Adrenal gland (tissue), 12 donors: Measurements from ENCODE around the gene TMEM242. TPM values are rescaled to one million over a fixed set of nuclear protein-coding genes. Genes with fewer than 3 reads are reported as not detected.

Experiments
- DNase-seq, 7 donors: peaks; one replicate each; pipeline ENCODE4 v3.0.0-alpha.2; 2019 to 2020
- H3K27ac ChIP-seq, 5 donors: fragments of 200-600 bp; sonication (generic) in 4 of 5; 1 replicate in 3 of 5; 2 replicates in 2 of 5; pipeline versions ENCODE4 v1.5.1 to v1.8.0; 2016 to 2020; ENCODE audit warnings: mild to moderate bottlenecking in 1 of 5
- H3K27me3 ChIP-seq: fragments of 200-600 bp; 2 replicates; pipeline ENCODE4 v1.8.0; 2021
- H3K36me3 ChIP-seq, 2 donors: fragments of 200-600 bp; replicated peaks in 1 of 2; 1 replicate in 1 of 2; 2 replicates in 1 of 2; pipeline versions ENCODE4 v1.5.1 to v1.8.0; 2018 to 2022
- H3K4me1 ChIP-seq, 2 donors: fragments of 200-600 bp; replicated peaks in 1 of 2; 1 replicate in 1 of 2; 2 replicates in 1 of 2; pipeline versions ENCODE4 v1.5.1 to v1.8.0; 2018 to 2021
- H3K4me3 ChIP-seq, 4 donors: fragments of 200-600 bp; sonication (generic) in 3 of 4; one replicate each; pipeline ENCODE4 v1.5.1; 2016 to 2018
- H3K9me3 ChIP-seq, 3 donors: fragments of 200-600 bp; sonication (generic) in 1 of 3; replicated peaks in 1 of 3; 1 replicate in 2 of 3; 2 replicates in 1 of 3; pipeline versions ENCODE4 v1.5.1 to v1.8.0; 2016 to 2021
- CTCF ChIP-seq, 6 experiments: fragments of 450-650 bp in 4 of 6; fragments of 200-600 bp in 2 of 6; sonication (generic) in 1 of 6; IDR thresholded peaks; 1 replicate in 5 of 6; 2 replicates in 1 of 6; pipeline versions ENCODE4 v1.5.1 to v1.8.0; 2016 to 2021; ENCODE audit warnings: antibody characterized with exemption in 6 of 6, mild to moderate bottlenecking in 2 of 6, moderate library complexity in 1 of 6
- POLR2A ChIP-seq, 2 donors: fragments of 450-650 bp; IDR thresholded peaks; one replicate each; pipeline ENCODE4 v1.6.1; 2017; ENCODE audit warnings: antibody characterized with exemption in 2 of 2, mild to moderate bottlenecking in 2 of 2, moderate library complexity in 1 of 2
- WGBS, 4 donors: extraction: QIAGEN DNeasy Blood & Tissue Kit in 2 of 4; methylation state at CpG; one replicate each; pipeline versions ENCODE4 v1.1.5 to v1.1.7; 2013 to 2017; 5-methylcytosine and 5-hydroxymethylcytosine counted together
- intact Hi-C, 2 donors: fragments of 100-400 bp; cut with DNase I; formaldehyde crosslinking; loops; one replicate each; pipeline versions ENCODE4 v1.14.1 to v1.15.0; 2022 to 2023
- polyA plus RNA-seq, 3 donors: library from polyadenylated mRNA; stranded (reverse); fragments of 200-250 nt in 2 of 3; fragments of 350-450 nt in 1 of 3; fragmentation: Illumina TruSeq in 1 of 3; extraction: RNeasy Lipid Tissue Mini Kit (QIAGEN cat#74804) in 1 of 3; gene quantifications; one replicate each; pipeline ENCODE4 v1.2.3, GENCODE V29; 2013 to 2014
- total RNA-seq, 9 donors: library from RNA; depleted of rRNA in 4 of 9; stranded (reverse); fragments of >200 nt in 4 of 9; fragments of 120-200 nt in 1 of 9; fragmentation: NEBNext Ultra II Directional in 1 of 9; extraction: Animal tissue kit (Norgen Biotek cat#: 25700) in 1 of 9; gene quantifications; one replicate each; pipeline versions ENCODE4 v1.1.0 to v1.2.4, GENCODE V29; 2013 to 2023
- donor health status: healthy with polysubstance abuse.
- donor health status: Bipolar disorder and iron deficiency.
- donor health status: DM: yes; HTN: yes; CAD: no.
- donor health status: DM: no; HTN: no; CAD: no.
- donor health status: DM: no; HTN: no; CAD: no.
- donor health status: DM: yes; HTN: yes; CAD: no.

Gene TMEM242
- total and polyA plus RNA-seq, 12 donors, result 7.4 to 17.2 (median 12.5) TPM

DNA sequence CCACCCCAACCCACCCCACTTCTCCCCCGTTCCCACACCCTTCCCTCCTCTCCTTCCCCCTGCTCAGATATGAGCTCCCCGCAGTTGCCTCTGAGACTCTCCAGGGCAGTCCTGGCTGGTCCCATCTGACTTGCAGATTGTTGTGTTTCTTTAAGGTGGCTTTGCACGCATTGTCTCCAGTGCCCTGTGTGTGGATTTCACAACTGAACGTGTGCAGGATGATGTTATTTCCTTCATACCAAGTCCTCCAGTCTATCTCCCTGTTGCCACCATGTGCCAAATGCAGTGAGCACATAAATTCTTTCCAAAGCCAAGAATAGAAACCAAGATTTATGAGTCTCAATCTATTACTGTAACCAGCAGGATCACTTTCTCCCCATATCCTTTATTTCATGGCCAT, 79.1 kb downstream of the TMEM242 start:
- peaks cover 0 to 17% of the 10 kb centered on the region in 2 donors for H3K4me1 ChIP-seq
- no peak overlapping the region for H3K4me3 ChIP-seq
- no peaks in the 10 kb centered on the region for H3K36me3 ChIP-seq
- no peaks in the 10 kb centered on the region for H3K27me3 ChIP-seq
- H3K27ac ChIP-seq, result peak overlapping the region in 2 of 5 donors; percentile 21 to 75
- H3K9me3 ChIP-seq, result no peaks in the 10 kb centered on the region
- DNase-seq, result peak in 4 of 7 donors; percentile 42 to 66 (median 56)
- 45 to 54% (median 50%) methylated on average over 4 of the region's 4 CpGs for WGBS, 4 donors
- TF ChIP-seq POLR2A (IDR thresholded peaks at IDR 0.05) (no peak), CTCF (IDR thresholded peaks at IDR 0.05) (no peak)
- intact Hi-C loops, result no loop called here

DNA sequence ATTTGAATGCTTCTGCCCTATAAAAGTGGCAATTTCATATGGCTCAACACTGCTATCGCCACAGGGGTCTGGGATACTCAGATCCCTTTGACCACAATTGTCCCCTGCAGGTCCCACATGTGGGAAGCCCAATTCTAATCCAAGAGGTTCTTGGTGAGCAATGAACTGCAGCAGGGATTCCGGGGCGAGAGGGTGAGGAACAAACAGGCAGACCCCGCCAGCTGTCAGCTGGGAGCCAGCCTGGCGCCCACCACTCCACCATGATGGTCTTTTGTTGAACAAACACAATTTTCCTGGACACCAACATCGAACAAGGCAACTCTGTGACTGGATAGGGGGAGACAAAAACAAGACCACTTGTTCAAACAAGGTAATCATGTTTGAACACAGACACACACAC, 80.5 kb downstream of the TMEM242 start:
- H3K4me1 ChIP-seq, result peaks cover 0 to 17% of the 10 kb centered on the region in 2 donors
- no peaks in the 10 kb centered on the region for H3K9me3 ChIP-seq
- no peak overlapping the region for H3K4me3 ChIP-seq
- TF ChIP-seq CTCF (IDR thresholded peaks at IDR 0.05) (no peak), POLR2A (IDR thresholded peaks at IDR 0.05) (no peak)
- H3K27me3 ChIP-seq, result no peaks in the 10 kb centered on the region
- WGBS, 4 donors, result 85 to 96% (median 94%) methylated on average over 6 of the region's 6 CpGs
- intact Hi-C loops, result no loop called here
- no peaks in the 10 kb centered on the region for H3K36me3 ChIP-seq
- no peak overlapping the region for H3K27ac ChIP-seq
- no peak for DNase-seq

DNA sequence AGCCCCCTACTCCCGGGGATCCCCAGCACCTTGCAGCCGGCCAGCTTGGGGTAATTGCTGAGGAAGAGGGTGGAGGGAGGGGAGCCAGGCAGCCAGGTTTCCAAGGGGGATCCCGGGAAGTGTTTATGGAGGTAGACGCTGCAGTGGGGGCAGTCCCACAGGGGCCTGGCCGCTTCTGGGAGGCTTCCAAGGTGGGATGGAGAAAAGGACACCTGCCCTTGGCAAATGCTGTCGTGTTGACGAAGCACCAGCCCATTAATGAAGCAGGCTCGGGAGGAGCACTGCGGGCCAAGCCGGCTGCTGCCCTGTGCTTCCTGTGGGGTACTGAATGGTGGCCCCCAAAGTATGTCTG, 82.4 kb downstream of the TMEM242 start:
- no peak for DNase-seq
- Histone ChIP-seq H3K27ac (peak overlapping the region in 3 of 5 donors; percentile 2 to 76 (median 44)), H3K27me3 (no peaks in the 10 kb centered on the region), H3K36me3 (no peaks in the 10 kb centered on the region), H3K4me1 (peaks cover 0 to 25% of the 10 kb centered on the region in 2 donors), H3K4me3 (no peak overlapping the region), H3K9me3 (no peaks in the 10 kb centered on the region)
- WGBS, 4 donors, result 83 to 86% (median 85%) methylated on average over 6 to 10 of the region's 10 CpGs
- intact Hi-C loops, result no loop called here
- TF ChIP-seq CTCF (IDR thresholded peaks at IDR 0.05), result no peak
- TF ChIP-seq POLR2A (IDR thresholded peaks at IDR 0.05), result no peak

GRCh38 chr6:157240059-157240959, 83.0 kb downstream of the TMEM242 start:
- Histone ChIP-seq H3K36me3 (no peaks in the 10 kb centered on the region), H3K27me3 (no peaks in the 10 kb centered on the region), H3K4me3 (peak overlapping the region in 1 of 4 donors; percentile 18), H3K9me3 (no peaks in the 10 kb centered on the region), H3K27ac (peak overlapping the region in 3 of 5 donors; percentile 2 to 76 (median 47)), H3K4me1 (peaks cover 1 to 31% of the 10 kb centered on the region in 2 donors)
- DNase-seq, result peak in 5 of 7 donors; percentile 50 to 77 (median 70)
- WGBS, 4 donors, result 39 to 56% (median 44%) methylated on average over 24 to 28 of the region's 28 CpGs
- TF ChIP-seq POLR2A (IDR thresholded peaks at IDR 0.05), result no peak
- no peak for TF ChIP-seq CTCF (IDR thresholded peaks at IDR 0.05)
- intact Hi-C loops, result no loop called here
